Mesenchymal stem cell (in vitro differentiated cells and primary cell): ENCODE results near the gene DNAH7.

ENCODE experiments used
- DNase-seq: peaks from one replicate; pipeline ENCODE4 v3.0.0-alpha.2; 2013
- H2AFZ ChIP-seq: one replicate; pipeline ENCODE4 v1.6.1; 2013; ENCODE audit warnings: low read depth, mild to moderate bottlenecking, control low read depth, inconsistent platforms, low read length, moderate library complexity
- H2AK5ac ChIP-seq: 2 replicates; pipeline ENCODE4 v1.6.1; 2013; ENCODE audit warnings: low read length, moderate library complexity, mild to moderate bottlenecking, inconsistent platforms; ENCODE audit not compliant: severe bottlenecking
- H2BK120ac ChIP-seq: one replicate; pipeline ENCODE4 v1.6.1; 2013; ENCODE audit warnings: low read depth, mild to moderate bottlenecking, inconsistent platforms, low read length, moderate library complexity
- H2BK12ac ChIP-seq, 2 experiments: one replicate each; pipeline ENCODE4 v1.6.1; 2013; ENCODE audit warnings: inconsistent platforms in 2 of 2, low read length in 2 of 2, mild to moderate bottlenecking in 2 of 2, moderate library complexity in 2 of 2, control low read depth in 1 of 2
- H2BK15ac ChIP-seq: one replicate; pipeline ENCODE4 v1.6.1; 2013; ENCODE audit warnings: mild to moderate bottlenecking, low read depth, inconsistent platforms; ENCODE audit not compliant: poor library complexity, severe bottlenecking
- H2BK5ac ChIP-seq: 2 replicates; pipeline ENCODE4 v1.6.1; 2013; ENCODE audit warnings: low read depth, mild to moderate bottlenecking, low read length, control low read depth, inconsistent platforms; ENCODE audit not compliant: poor library complexity, severe bottlenecking
- H3K14ac ChIP-seq, 2 experiments: one replicate each; pipeline ENCODE4 v1.6.1; 2013; ENCODE audit warnings: inconsistent platforms in 2 of 2, low read length in 2 of 2, control low read depth in 1 of 2, mild to moderate bottlenecking in 1 of 2, moderate library complexity in 1 of 2
- H3K18ac ChIP-seq, 2 experiments: one replicate each; pipeline ENCODE4 v1.6.1; 2013; ENCODE audit warnings: inconsistent platforms in 2 of 2, low read length in 2 of 2, control low read depth in 1 of 2, low read depth in 1 of 2, mild to moderate bottlenecking in 1 of 2
- H3K23ac ChIP-seq, 2 experiments: one replicate each; pipeline ENCODE4 v1.6.1; 2013; ENCODE audit warnings: inconsistent platforms in 2 of 2, low read length in 2 of 2, mild to moderate bottlenecking in 2 of 2, moderate library complexity in 2 of 2, control low read depth in 1 of 2
- H3K27ac ChIP-seq: 2 replicates; pipeline ENCODE4 v1.5.1; 2013; ENCODE audit warnings: mild to moderate bottlenecking, moderate library complexity, low read length, control low read depth, inconsistent platforms; ENCODE audit not compliant: poor library complexity, severe bottlenecking
- H3K27me3 ChIP-seq, 2 experiments: 2 replicates each; pipeline versions ENCODE4 v1.6.1 to v1.7.0; 2013; ENCODE audit warnings: low read length in 2 of 2, mild to moderate bottlenecking in 2 of 2, moderate library complexity in 2 of 2, control low read depth in 1 of 2, inconsistent platforms in 1 of 2; ENCODE audit not compliant: control insufficient read depth in 1 of 2, insufficient read depth in 1 of 2
- H3K36me3 ChIP-seq, 2 experiments: 2 replicates each; pipeline versions ENCODE4 v1.6.1 to v1.7.0; 2013; ENCODE audit warnings: low read length in 2 of 2, control low read depth in 1 of 2, inconsistent platforms in 1 of 2, low read depth in 1 of 2, mild to moderate bottlenecking in 1 of 2; ENCODE audit not compliant: insufficient read depth in 2 of 2, control insufficient read depth in 1 of 2
- H3K4ac ChIP-seq, 2 experiments: one replicate each; pipeline ENCODE4 v1.6.1; 2013; ENCODE audit warnings: inconsistent platforms in 2 of 2, low read length in 2 of 2, mild to moderate bottlenecking in 2 of 2, moderate library complexity in 2 of 2, control low read depth in 1 of 2, low read depth in 1 of 2
- H3K4me1 ChIP-seq: 2 replicates; pipeline ENCODE4 v1.6.1; 2013; ENCODE audit warnings: low read depth, low read length, control low read depth; ENCODE audit not compliant: control insufficient read depth, insufficient read depth
- H3K4me2 ChIP-seq: 2 replicates; pipeline ENCODE4 v1.6.1; 2013; ENCODE audit warnings: low read length, mild to moderate bottlenecking, inconsistent platforms; ENCODE audit not compliant: poor library complexity, severe bottlenecking
- H3K4me3 ChIP-seq, 2 experiments: 2 replicates each; pipeline versions ENCODE4 v1.5.1 to v1.7.0; 2013; ENCODE audit warnings: low read length in 2 of 2, mild to moderate bottlenecking in 2 of 2, control low read depth in 1 of 2, low read depth in 1 of 2; ENCODE audit not compliant: insufficient read depth in 1 of 2
- H3K79me1 ChIP-seq: replicated peaks from 2 replicates; pipeline ENCODE4 v1.6.1; 2013; ENCODE audit warnings: mild to moderate bottlenecking, control low read depth, low read length, inconsistent platforms; ENCODE audit not compliant: poor library complexity, severe bottlenecking
- H3K9ac ChIP-seq: 2 replicates; pipeline ENCODE4 v1.7.0; 2013; ENCODE audit warnings: mild to moderate bottlenecking, low read length, moderate library complexity
- H3K9me3 ChIP-seq: 2 replicates; pipeline ENCODE4 v1.7.0; 2013; ENCODE audit warnings: mild to moderate bottlenecking, low read length; ENCODE audit not compliant: control insufficient read depth
- H4K8ac ChIP-seq: one replicate; pipeline ENCODE4 v1.6.1; 2013; ENCODE audit warnings: inconsistent platforms, mild to moderate bottlenecking, low read length, moderate library complexity
- H4K91ac ChIP-seq: one replicate; pipeline ENCODE4 v1.6.1; 2013; ENCODE audit warnings: mild to moderate bottlenecking, low read length, inconsistent platforms
- WGBS: methylation state at CpG from one replicate; pipeline ENCODE4 v1.1.7; 2013; ENCODE audit warnings: mixed read lengths; 5-methylcytosine and 5-hydroxymethylcytosine counted together

Gene DNAH7

GRCh38 chr2:195808189-195808588 is 260.4 kb downstream of the DNAH7 start:
- Histone ChIP-seq H3K27me3 (no peaks in the 10 kb centered on the region), H3K4me3 (no peak overlapping the region), H2AFZ (no peak overlapping the region), H3K36me3 (no peaks in the 10 kb centered on the region), H3K9me3 (no peaks in the 10 kb centered on the region), H3K4me2 (no peak overlapping the region), H3K23ac (no peak overlapping the region), H3K18ac (no peak overlapping the region), H2AK5ac (no peak overlapping the region), H3K9ac (no peak overlapping the region), H3K4ac (no peak overlapping the region), H4K8ac (no peak overlapping the region), H2BK120ac (no peak overlapping the region), H2BK5ac (no peak overlapping the region), H2BK15ac (no peak overlapping the region), H3K14ac (no peak overlapping the region), H3K4me1 (no peaks in the 10 kb centered on the region), H3K27ac (no peak overlapping the region), H2BK12ac (no peak overlapping the region), H4K91ac (no peak overlapping the region), H3K79me1 (no peaks in the 10 kb centered on the region)
- DNase-seq: no peak
- 88% methylated on average over 1 of the region's 1 CpG for WGBS

DNA sequence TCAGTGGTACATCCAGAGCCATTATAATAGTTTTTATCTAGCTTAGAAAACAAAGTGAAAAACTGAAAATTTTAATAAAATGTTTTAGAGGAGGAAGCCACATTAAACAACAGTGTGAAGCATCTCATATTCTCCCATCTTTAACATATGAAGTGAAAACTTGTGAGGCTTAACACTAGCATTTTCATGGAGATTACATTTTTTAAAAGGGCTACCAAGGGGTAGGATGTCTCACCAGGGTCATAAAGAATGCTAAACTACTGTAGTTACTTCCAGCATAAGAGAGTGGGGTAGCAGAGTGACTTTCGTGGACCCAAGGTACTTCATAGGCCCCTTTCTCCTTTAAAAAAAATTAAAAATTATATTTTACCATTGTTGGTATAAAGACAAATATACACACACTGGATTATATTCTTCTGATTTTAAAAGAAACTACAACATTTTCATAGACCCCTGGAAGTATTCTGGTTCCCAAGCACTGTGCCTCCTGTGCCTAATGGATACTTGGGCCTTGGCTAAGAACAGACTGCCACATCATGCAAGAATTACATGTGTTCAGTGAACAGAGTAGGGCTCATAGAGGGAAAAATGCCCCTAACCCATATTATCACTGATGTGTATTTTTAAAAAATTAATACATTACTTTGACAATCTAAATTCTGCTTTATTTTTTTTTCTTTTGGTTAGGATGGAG is 263.2 kb downstream of the DNAH7 start:
- no peaks in the 10 kb centered on the region for H3K27me3 ChIP-seq
- H4K8ac ChIP-seq: no peak overlapping the region
- no CpG with 5 or more reads among the region's 1 CpG for WGBS
- no peaks in the 10 kb centered on the region for H3K79me1 ChIP-seq
- H3K9ac ChIP-seq: no peak overlapping the region
- no peak overlapping the region for H3K14ac ChIP-seq
- no peaks in the 10 kb centered on the region for H3K36me3 ChIP-seq
- H2BK120ac ChIP-seq: no peak overlapping the region
- H3K4me3 ChIP-seq: no peak overlapping the region
- DNase-seq: no peak
- no peak overlapping the region for H2BK5ac ChIP-seq
- no peak overlapping the region for H2AK5ac ChIP-seq
- H3K27ac ChIP-seq: no peak overlapping the region
- H3K4me1 ChIP-seq: no peaks in the 10 kb centered on the region
- no peak overlapping the region for H3K4me2 ChIP-seq
- H2AFZ ChIP-seq: no peak overlapping the region
- H4K91ac ChIP-seq: no peak overlapping the region
- H2BK12ac ChIP-seq: no peak overlapping the region
- H3K23ac ChIP-seq: no peak overlapping the region
- no peak overlapping the region for H3K4ac ChIP-seq
- no peaks in the 10 kb centered on the region for H3K9me3 ChIP-seq
- no peak overlapping the region for H3K18ac ChIP-seq
- H2BK15ac ChIP-seq: no peak overlapping the region

DNA sequence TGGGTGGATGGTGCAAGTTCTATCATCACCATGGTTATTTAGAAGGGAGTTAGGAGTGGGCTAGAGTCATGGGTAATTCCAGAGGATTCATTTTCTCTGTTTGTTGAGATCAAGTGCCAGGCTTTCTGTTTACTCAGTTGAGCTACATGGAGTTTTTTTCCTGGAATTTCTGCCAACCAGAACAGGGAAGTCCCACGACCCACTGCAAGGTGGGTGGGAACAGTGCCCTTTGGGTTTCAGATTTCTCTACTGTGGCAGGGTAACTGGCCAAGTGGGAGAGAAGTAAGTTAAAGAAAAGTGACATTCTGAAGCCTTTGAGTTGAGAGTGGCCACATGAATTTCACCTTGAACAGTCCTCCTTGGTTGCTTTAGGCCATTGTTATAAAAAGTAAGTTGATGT is 272.8 kb downstream of the DNAH7 start:
- H2BK5ac ChIP-seq: no peak overlapping the region
- no peak overlapping the region for H2BK120ac ChIP-seq
- no peak overlapping the region for H3K18ac ChIP-seq
- H3K23ac ChIP-seq: no peak overlapping the region
- DNase-seq: no peak
- H3K14ac ChIP-seq: no peak overlapping the region
- H3K27me3 ChIP-seq: no peaks in the 10 kb centered on the region
- no peak overlapping the region for H2AK5ac ChIP-seq
- no peak overlapping the region for H4K91ac ChIP-seq
- H2BK15ac ChIP-seq: no peak overlapping the region
- no peak overlapping the region for H2AFZ ChIP-seq
- WGBS: 73% methylated on average over 1 of the region's 1 CpG
- no peak overlapping the region for H3K4ac ChIP-seq
- H3K9ac ChIP-seq: no peak overlapping the region
- no peak overlapping the region for H3K4me2 ChIP-seq
- no peak overlapping the region for H4K8ac ChIP-seq
- H3K79me1 ChIP-seq: no peaks in the 10 kb centered on the region
- H3K9me3 ChIP-seq: no peaks in the 10 kb centered on the region
- H2BK12ac ChIP-seq: no peak overlapping the region
- no peak overlapping the region for H3K27ac ChIP-seq
- H3K4me3 ChIP-seq: no peak overlapping the region
- H3K36me3 ChIP-seq: no peaks in the 10 kb centered on the region
- no peaks in the 10 kb centered on the region for H3K4me1 ChIP-seq

DNA sequence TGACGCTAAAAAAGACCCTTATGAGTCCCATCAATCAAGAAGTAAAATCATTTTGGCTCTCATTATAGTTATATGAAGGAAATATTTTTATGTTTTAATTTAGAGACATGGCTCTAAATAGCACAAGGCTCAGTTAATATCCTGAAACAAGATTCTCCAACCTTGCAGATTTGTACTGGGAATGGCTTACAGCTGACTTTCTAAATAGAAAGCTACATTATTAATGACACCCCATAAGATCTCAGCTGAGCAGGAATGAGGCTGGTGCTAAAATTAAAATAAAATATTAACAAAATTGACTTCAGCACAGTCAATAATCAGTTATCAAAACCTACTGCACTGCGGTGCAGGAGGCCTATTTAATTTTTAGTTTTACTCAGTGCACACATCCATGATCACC is 274.8 kb downstream of the DNAH7 start:
- DNase-seq: no peak
- no peak overlapping the region for H2AK5ac ChIP-seq
- H3K9me3 ChIP-seq: peaks cover 4% of the 10 kb centered on the region
- no peak overlapping the region for H3K4ac ChIP-seq
- no peaks in the 10 kb centered on the region for H3K4me1 ChIP-seq
- H3K4me3 ChIP-seq: no peak overlapping the region
- no peak overlapping the region for H3K23ac ChIP-seq
- H4K91ac ChIP-seq: no peak overlapping the region
- no peak overlapping the region for H2BK12ac ChIP-seq
- WGBS: 98% methylated on average over 1 of the region's 2 CpGs
- H2BK15ac ChIP-seq: no peak overlapping the region
- no peak overlapping the region for H3K4me2 ChIP-seq
- no peaks in the 10 kb centered on the region for H3K27me3 ChIP-seq
- H4K8ac ChIP-seq: no peak overlapping the region
- H3K9ac ChIP-seq: no peak overlapping the region
- no peak overlapping the region for H3K27ac ChIP-seq
- H3K36me3 ChIP-seq: no peaks in the 10 kb centered on the region
- no peaks in the 10 kb centered on the region for H3K79me1 ChIP-seq
- H3K18ac ChIP-seq: no peak overlapping the region
- H2BK5ac ChIP-seq: no peak overlapping the region
- no peak overlapping the region for H2AFZ ChIP-seq
- H2BK120ac ChIP-seq: no peak overlapping the region
- no peak overlapping the region for H3K14ac ChIP-seq
